MM.1S (cell line): Measurements from ENCODE around the gene NEDD4.

Experiments
- EZH2 ChIP-seq: fragments of 300-600 bp; sonication (generic); optimal IDR thresholded peaks from 2 replicates; pipeline ENCODE3; 2017; ENCODE audit warnings: low read depth, mild to moderate bottlenecking, antibody characterized with exemption, low read length, mixed read lengths
- TF ChIP-seq, protein P1 (sequence below): fragments of 300-600 bp; sonication (generic); IDR thresholded peaks from 2 replicates; pipeline ENCODE4 v1.5.1; 2016; ENCODE audit warnings: antibody characterized with exemption, low read length, mixed read lengths

DNA sequence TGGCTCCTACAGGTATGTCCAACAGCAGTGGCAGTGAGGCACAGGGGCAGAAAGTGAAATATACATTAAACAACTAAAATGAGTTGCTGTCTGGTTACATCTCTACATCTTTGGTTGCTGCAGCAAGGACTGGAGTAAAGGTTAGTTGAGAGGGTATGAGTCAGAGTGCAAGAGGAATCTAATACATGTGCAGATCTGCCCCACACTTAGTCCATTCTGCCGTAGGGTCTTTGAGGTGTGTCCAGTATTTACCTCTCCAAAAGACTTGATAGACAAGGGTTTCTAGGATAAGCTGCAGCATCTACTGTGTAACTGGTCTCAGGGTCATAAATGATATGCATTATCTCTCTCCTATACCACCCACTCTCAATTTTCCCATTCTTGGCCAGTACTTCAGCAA, 6.2 kb upstream of the NEDD4 start:
- TF ChIP-seq, protein P1, sequence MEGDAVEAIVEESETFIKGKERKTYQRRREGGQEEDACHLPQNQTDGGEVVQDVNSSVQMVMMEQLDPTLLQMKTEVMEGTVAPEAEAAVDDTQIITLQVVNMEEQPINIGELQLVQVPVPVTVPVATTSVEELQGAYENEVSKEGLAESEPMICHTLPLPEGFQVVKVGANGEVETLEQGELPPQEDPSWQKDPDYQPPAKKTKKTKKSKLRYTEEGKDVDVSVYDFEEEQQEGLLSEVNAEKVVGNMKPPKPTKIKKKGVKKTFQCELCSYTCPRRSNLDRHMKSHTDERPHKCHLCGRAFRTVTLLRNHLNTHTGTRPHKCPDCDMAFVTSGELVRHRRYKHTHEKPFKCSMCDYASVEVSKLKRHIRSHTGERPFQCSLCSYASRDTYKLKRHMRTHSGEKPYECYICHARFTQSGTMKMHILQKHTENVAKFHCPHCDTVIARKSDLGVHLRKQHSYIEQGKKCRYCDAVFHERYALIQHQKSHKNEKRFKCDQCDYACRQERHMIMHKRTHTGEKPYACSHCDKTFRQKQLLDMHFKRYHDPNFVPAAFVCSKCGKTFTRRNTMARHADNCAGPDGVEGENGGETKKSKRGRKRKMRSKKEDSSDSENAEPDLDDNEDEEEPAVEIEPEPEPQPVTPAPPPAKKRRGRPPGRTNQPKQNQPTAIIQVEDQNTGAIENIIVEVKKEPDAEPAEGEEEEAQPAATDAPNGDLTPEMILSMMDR, result no peak
- TF ChIP-seq EZH2, result no peak
